Esophagus muscularis mucosa (tissue), 3 donors: ENCODE measurements around the gene NDUFA6.

Source experiments
- POLR2A ChIP-seq: fragments of 450-650 bp; IDR thresholded peaks from one replicate; pipeline ENCODE4 v1.6.1; 2017; ENCODE audit warnings: antibody characterized with exemption, moderate library complexity, mild to moderate bottlenecking, low read depth
- TF ChIP-seq, protein P1 (sequence below), 3 experiments: fragments of 200-600 bp in 2 of 3; fragments of 450-650 bp in 1 of 3; sonication (generic) in 2 of 3; IDR thresholded peaks; one replicate each; pipeline ENCODE4 v1.5.1; 2017 to 2019; ENCODE audit warnings: antibody characterized with exemption in 3 of 3, mild to moderate bottlenecking in 2 of 3, moderate library complexity in 1 of 3

DNA sequence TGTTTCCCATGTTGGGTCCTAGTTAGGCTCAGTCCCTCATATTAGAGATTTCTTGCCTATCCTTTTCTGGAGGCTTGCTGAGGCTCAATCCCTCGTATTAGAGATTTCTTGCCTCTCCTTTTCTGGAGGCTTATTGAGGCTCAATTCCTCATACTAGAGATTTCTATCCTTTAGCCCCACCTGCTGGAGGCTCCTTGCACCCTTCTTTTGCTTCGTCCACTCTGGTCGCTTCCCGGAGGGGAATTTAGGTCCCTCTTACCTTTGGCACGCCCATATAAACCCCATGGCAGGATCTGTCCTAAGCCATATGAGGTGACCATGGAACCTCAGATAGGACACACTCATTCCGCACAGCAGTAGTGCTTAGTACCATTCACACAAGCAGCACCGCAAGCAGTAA lies 24.1 kb upstream of the NDUFA6 start:
- TF ChIP-seq, protein P1, sequence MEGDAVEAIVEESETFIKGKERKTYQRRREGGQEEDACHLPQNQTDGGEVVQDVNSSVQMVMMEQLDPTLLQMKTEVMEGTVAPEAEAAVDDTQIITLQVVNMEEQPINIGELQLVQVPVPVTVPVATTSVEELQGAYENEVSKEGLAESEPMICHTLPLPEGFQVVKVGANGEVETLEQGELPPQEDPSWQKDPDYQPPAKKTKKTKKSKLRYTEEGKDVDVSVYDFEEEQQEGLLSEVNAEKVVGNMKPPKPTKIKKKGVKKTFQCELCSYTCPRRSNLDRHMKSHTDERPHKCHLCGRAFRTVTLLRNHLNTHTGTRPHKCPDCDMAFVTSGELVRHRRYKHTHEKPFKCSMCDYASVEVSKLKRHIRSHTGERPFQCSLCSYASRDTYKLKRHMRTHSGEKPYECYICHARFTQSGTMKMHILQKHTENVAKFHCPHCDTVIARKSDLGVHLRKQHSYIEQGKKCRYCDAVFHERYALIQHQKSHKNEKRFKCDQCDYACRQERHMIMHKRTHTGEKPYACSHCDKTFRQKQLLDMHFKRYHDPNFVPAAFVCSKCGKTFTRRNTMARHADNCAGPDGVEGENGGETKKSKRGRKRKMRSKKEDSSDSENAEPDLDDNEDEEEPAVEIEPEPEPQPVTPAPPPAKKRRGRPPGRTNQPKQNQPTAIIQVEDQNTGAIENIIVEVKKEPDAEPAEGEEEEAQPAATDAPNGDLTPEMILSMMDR (IDR thresholded peaks at IDR 0.05) = peak; percentile 17 to 47 (median 44)
- TF ChIP-seq POLR2A = no peak
